PC-9 (cell line): ENCODE results near the gene TBC1D14. TPM values are rescaled to one million over a fixed set of nuclear protein-coding genes. Genes with fewer than 3 reads are reported as not detected.

ENCODE experiments used
- BruUV-seq: library from RNA; stranded (reverse); fragments of 400-500 nt; replicated peaks from 2 replicates; lab custom pipeline; 2021; lab: Mats Ljungman, UMichigan
- CTCF ChIA-PET: fragments of 300-600 bp; sonication (Branson Sonifier 250); formaldehyde crosslinking; loops from one replicate; lab custom pipeline; 2022; ENCODE audit warnings: antibody characterized with exemption; lab: Charles Lee
- POLR2A ChIA-PET: fragments of 300-600 bp; sonication (Branson Sonifier 250); formaldehyde crosslinking; loops from one replicate; lab custom pipeline; 2022; ENCODE audit warnings: antibody characterized with exemption; ENCODE audit not compliant: unreplicated experiment; lab: Charles Lee
- DNase-seq, 2 experiments: peaks; one replicate each; pipeline versions ENCODE4 v3.0.0 to v3.0.0-alpha.2; 2015 to 2022; ENCODE audit warnings: mixed read lengths in 1 of 2
- H2AFZ ChIP-seq: fragments of 200-600 bp; sonication (generic); 2 replicates; pipeline ENCODE4 v1.8.1; 2017; ENCODE audit warnings: antibody characterized with exemption
- H3F3A ChIP-seq: fragments of 200-600 bp; sonication (generic); 2 replicates; pipeline ENCODE4 v1.8.1; 2017; ENCODE audit warnings: antibody characterized with exemption, mild to moderate bottlenecking, low read depth; ENCODE audit not compliant: insufficient read depth
- H3K27ac ChIP-seq: fragments of 200-600 bp; sonication (generic); 2 replicates; pipeline ENCODE4 v1.6.1; 2016; ENCODE audit warnings: mixed run types
- H3K27me3 ChIP-seq: fragments of 200-600 bp; sonication (generic); 2 replicates; pipeline ENCODE4 v1.6.1; 2016; ENCODE audit warnings: low read depth, mixed run types; ENCODE audit not compliant: insufficient read depth
- H3K36me3 ChIP-seq: fragments of 200-600 bp; sonication (generic); 2 replicates; pipeline ENCODE4 v1.6.1; 2016; ENCODE audit warnings: low read depth, mixed run types
- H3K4me1 ChIP-seq: fragments of 200-600 bp; sonication (generic); replicated peaks from 2 replicates; pipeline ENCODE4 v1.6.1; 2016; ENCODE audit warnings: mixed run types; ENCODE audit not compliant: insufficient read depth
- H3K4me2 ChIP-seq: fragments of 200-600 bp; sonication (generic); 2 replicates; pipeline ENCODE4 v1.6.1; 2017; ENCODE audit warnings: mixed run types
- H3K4me3 ChIP-seq: fragments of 200-600 bp; sonication (generic); 2 replicates; pipeline ENCODE4 v1.6.1; 2016; ENCODE audit warnings: mixed run types
- H3K79me2 ChIP-seq: fragments of 200-600 bp; sonication (generic); 2 replicates; pipeline ENCODE4 v1.6.1; 2017; ENCODE audit warnings: low read depth, mixed run types
- H3K9me2 ChIP-seq: fragments of 200-600 bp; sonication (generic); 2 replicates; pipeline ENCODE4 v1.8.1; 2017; ENCODE audit warnings: mild to moderate bottlenecking; ENCODE audit not compliant: insufficient read depth
- H3K9me3 ChIP-seq: fragments of 200-600 bp; sonication (generic); 2 replicates; pipeline ENCODE4 v1.8.1; 2016; ENCODE audit warnings: low read depth; ENCODE audit not compliant: insufficient read depth
- H4K20me1 ChIP-seq: fragments of 200-600 bp; sonication (generic); 2 replicates; pipeline ENCODE4 v1.8.1; 2017; ENCODE audit not compliant: insufficient read depth
- EZH2 ChIP-seq: fragments of 200-600 bp; sonication (generic); IDR thresholded peaks from 2 replicates; pipeline ENCODE4 v1.8.0; 2017; ENCODE audit warnings: antibody characterized with exemption, low read depth
- intact Hi-C: fragments of 100-400 bp; cut with micrococcal nuclease; formaldehyde crosslinking; loops from one replicate; pipeline ENCODE4 v1.10.0; 2022; ENCODE audit not compliant: unreplicated experiment
- total RNA-seq: library from RNA; stranded (reverse); gene quantifications from 2 replicates; pipeline ENCODE4 v1.2.3, GENCODE V29; 2021
- TF ChIP-seq, protein P1 (sequence below): fragments of 200-600 bp; sonication (generic); conservative IDR thresholded peaks from 2 replicates; pipeline ENCODE4 v1.6.1; 2017; ENCODE audit warnings: mixed run types, antibody characterized with exemption, mild to moderate bottlenecking, moderate library complexity

Gene TBC1D14
- total RNA-seq, 1 experiment from 2014 or later = 46.2 TPM

- Histone ChIP-seq H3K36me3 (no peaks in the 10 kb centered on the region), H3K9me3 (no peaks in the 10 kb centered on the region), H3K4me1 (peaks cover 5% of the 10 kb centered on the region), H2AFZ (no peak overlapping the region), H3K4me2 (no peak overlapping the region), H3K4me3 (no peak overlapping the region), H3K79me2 (peaks cover 4% of the 10 kb centered on the region; the same call in 1 of the 2 replicates), H4K20me1 (no peaks in the 10 kb centered on the region; the same call in 1 of the 2 replicates), H3F3A (peaks cover 6% of the 10 kb centered on the region; the same call in 1 of the 2 replicates), H3K27me3 (no peaks in the 10 kb centered on the region), H3K9me2 (no peaks in the 10 kb centered on the region), H3K27ac (no peak overlapping the region)
- ChIA-PET CTCF (no interaction called here), POLR2A (no interaction called here)
- intact Hi-C loops = no loop called here
- no TSS peak for BruUV-seq
- TF ChIP-seq EZH2 = no peak
- TF ChIP-seq, protein P1, sequence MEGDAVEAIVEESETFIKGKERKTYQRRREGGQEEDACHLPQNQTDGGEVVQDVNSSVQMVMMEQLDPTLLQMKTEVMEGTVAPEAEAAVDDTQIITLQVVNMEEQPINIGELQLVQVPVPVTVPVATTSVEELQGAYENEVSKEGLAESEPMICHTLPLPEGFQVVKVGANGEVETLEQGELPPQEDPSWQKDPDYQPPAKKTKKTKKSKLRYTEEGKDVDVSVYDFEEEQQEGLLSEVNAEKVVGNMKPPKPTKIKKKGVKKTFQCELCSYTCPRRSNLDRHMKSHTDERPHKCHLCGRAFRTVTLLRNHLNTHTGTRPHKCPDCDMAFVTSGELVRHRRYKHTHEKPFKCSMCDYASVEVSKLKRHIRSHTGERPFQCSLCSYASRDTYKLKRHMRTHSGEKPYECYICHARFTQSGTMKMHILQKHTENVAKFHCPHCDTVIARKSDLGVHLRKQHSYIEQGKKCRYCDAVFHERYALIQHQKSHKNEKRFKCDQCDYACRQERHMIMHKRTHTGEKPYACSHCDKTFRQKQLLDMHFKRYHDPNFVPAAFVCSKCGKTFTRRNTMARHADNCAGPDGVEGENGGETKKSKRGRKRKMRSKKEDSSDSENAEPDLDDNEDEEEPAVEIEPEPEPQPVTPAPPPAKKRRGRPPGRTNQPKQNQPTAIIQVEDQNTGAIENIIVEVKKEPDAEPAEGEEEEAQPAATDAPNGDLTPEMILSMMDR = no peak
- DNase-seq = no peak
Observed at GRCh38 chr4:6923507-6923906, 13.9 kb downstream of the TBC1D14 start.

GRCh38 chr4:6924361-6924779, 14.7 kb downstream of the TBC1D14 start:
- intact Hi-C loops = no loop called here
- H3K4me2 ChIP-seq = no peak overlapping the region
- H3K27me3 ChIP-seq = no peaks in the 10 kb centered on the region
- no peaks in the 10 kb centered on the region for H3K9me3 ChIP-seq
- H3K4me1 ChIP-seq = no peaks in the 10 kb centered on the region
- DNase-seq = no peak
- CTCF ChIA-PET = no interaction called here
- TF ChIP-seq, protein P1 = no peak
- no peak for TF ChIP-seq EZH2
- H3K79me2 ChIP-seq = no peaks in the 10 kb centered on the region
- no peak overlapping the region for H3K4me3 ChIP-seq
- no peaks in the 10 kb centered on the region for H3F3A ChIP-seq
- no TSS peak for BruUV-seq
- POLR2A ChIA-PET = no interaction called here
- H3K27ac ChIP-seq = no peak overlapping the region
- H3K9me2 ChIP-seq = no peaks in the 10 kb centered on the region
- no peak overlapping the region for H2AFZ ChIP-seq
- no peaks in the 10 kb centered on the region for H3K36me3 ChIP-seq
- H4K20me1 ChIP-seq = no peaks in the 10 kb centered on the region; the same call in 1 of the 2 replicates

- H3K79me2 ChIP-seq = no peaks in the 10 kb centered on the region
- intact Hi-C loops = no loop called here
- H3K27ac ChIP-seq = no peak overlapping the region
- no TSS peak for BruUV-seq
- H3K4me3 ChIP-seq = no peak overlapping the region
- TF ChIP-seq EZH2 = no peak
- TF ChIP-seq, protein P1 = no peak
- CTCF ChIA-PET = no interaction called here
- H3F3A ChIP-seq = no peaks in the 10 kb centered on the region
- no peaks in the 10 kb centered on the region for H3K4me1 ChIP-seq
- H3K36me3 ChIP-seq = no peaks in the 10 kb centered on the region
- H3K9me3 ChIP-seq = no peaks in the 10 kb centered on the region
- POLR2A ChIA-PET = no interaction called here
- no peaks in the 10 kb centered on the region for H3K9me2 ChIP-seq
- no peak for DNase-seq
- H2AFZ ChIP-seq = no peak overlapping the region
- no peaks in the 10 kb centered on the region for H3K27me3 ChIP-seq
- H3K4me2 ChIP-seq = no peak overlapping the region
- no peaks in the 10 kb centered on the region; the same call in 1 of the 2 replicates for H4K20me1 ChIP-seq
Observed at GRCh38 chr4:6925357-6925836, 15.8 kb downstream of the TBC1D14 start.
